Left ventricle myocardium inferior (tissue), 1 donor: Measurements from ENCODE around the gene IFNL3. TPM values are rescaled to one million over a fixed set of nuclear protein-coding genes. Genes with fewer than 3 reads are reported as not detected.
"Not testable (repeated sequence)": the region's sequence is repeated elsewhere in the genome, so short reads cannot be mapped to it uniquely, and the experiment has no call there.

Source experiments
- DNase-seq: peaks from one replicate; pipeline ENCODE4 v3.0.0-alpha.2; 2020
- H3K27ac ChIP-seq: fragments of 200-600 bp; replicated peaks from 2 replicates; pipeline ENCODE4 v1.8.0; 2021
- H3K27me3 ChIP-seq: fragments of 200-600 bp; 2 replicates; pipeline ENCODE4 v1.8.0; 2021; ENCODE audit warnings: low read depth
- H3K36me3 ChIP-seq: fragments of 200-600 bp; 2 replicates; pipeline ENCODE4 v1.8.0; 2021
- H3K4me1 ChIP-seq: fragments of 200-600 bp; 2 replicates; pipeline ENCODE4 v1.8.0; 2021
- H3K4me3 ChIP-seq: fragments of 200-600 bp; 2 replicates; pipeline ENCODE4 v1.8.0; 2021; ENCODE audit warnings: mild to moderate bottlenecking, moderate library complexity
- H3K9me3 ChIP-seq: fragments of 200-600 bp; replicated peaks from 2 replicates; pipeline ENCODE4 v1.8.0; 2021
- CTCF ChIP-seq: fragments of 200-600 bp; IDR thresholded peaks from 2 replicates; pipeline ENCODE4 v1.8.0; 2021; ENCODE audit warnings: antibody characterized with exemption, mild to moderate bottlenecking, borderline replicate concordance
- intact Hi-C: fragments of 100-400 bp; cut with micrococcal nuclease; formaldehyde crosslinking; loops from one replicate; pipeline ENCODE4 v1.11.0; 2022
- total RNA-seq: library from RNA; stranded (reverse); fragmentation: NEBNext Ultra II Directional; extraction: Animal tissue kit (Norgen Biotek cat#: 25700); gene quantifications from one replicate; pipeline ENCODE4 v1.2.1, GENCODE V29; 2021
- donor health status: DM: no; HTN: yes; CAD: no; lungs with severe emphysema.

IFNL3 gene
- total RNA-seq, 1 donor from 2014 or later = not detected

GRCh38 chr19:39275578-39275977 lies 30.8 kb upstream of the IFNL3 start:
- peaks cover 73% of the 10 kb centered on the region for H3K27me3 ChIP-seq
- no peaks in the 10 kb centered on the region for H3K4me1 ChIP-seq
- no peak overlapping the region for H3K27ac ChIP-seq
- no peak for DNase-seq
- intact Hi-C loops = no loop called here
- no peaks in the 10 kb centered on the region for H3K9me3 ChIP-seq
- H3K4me3 ChIP-seq = no peak overlapping the region
- no peaks in the 10 kb centered on the region for H3K36me3 ChIP-seq
- TF ChIP-seq CTCF = no peak

- H3K4me3 ChIP-seq, H3K4me1 ChIP-seq, intact Hi-C loops, H3K27ac ChIP-seq, H3K36me3 ChIP-seq, DNase-seq, H3K9me3 ChIP-seq: not testable (repeated sequence)
- H3K27me3 ChIP-seq = peaks cover 77% of the 10 kb centered on the region
These were observed 29.1 kb upstream of the IFNL3 start for GRCh38 chr19:39273859-39274258.

- Histone ChIP-seq H3K4me3 (no peak overlapping the region), H3K9me3 (no peaks in the 10 kb centered on the region), H3K27ac (no peak overlapping the region), H3K4me1 (peaks cover 3% of the 10 kb centered on the region), H3K27me3 (peaks cover 73% of the 10 kb centered on the region), H3K36me3 (no peaks in the 10 kb centered on the region)
- no peak for TF ChIP-seq CTCF
- no peak for DNase-seq
- intact Hi-C loops = no loop called here
These were observed 25.4 kb upstream of the IFNL3 start for GRCh38 chr19:39270036-39270871.

- Histone ChIP-seq H3K4me1 (peaks cover 12% of the 10 kb centered on the region), H3K27me3 (peaks cover 75% of the 10 kb centered on the region)
- intact Hi-C loops, H3K9me3 ChIP-seq, H3K27ac ChIP-seq, H3K36me3 ChIP-seq, H3K4me3 ChIP-seq, DNase-seq: not testable (repeated sequence)
These were observed 24.6 kb upstream of the IFNL3 start for GRCh38 chr19:39269369-39269768.

GRCh38 chr19:39268531-39269223 lies 23.9 kb upstream of the IFNL3 start:
- peaks cover 14% of the 10 kb centered on the region for H3K4me1 ChIP-seq
- H3K36me3 ChIP-seq, DNase-seq, H3K9me3 ChIP-seq, intact Hi-C loops, H3K27ac ChIP-seq, H3K4me3 ChIP-seq: not testable (repeated sequence)
- peaks cover 75% of the 10 kb centered on the region for H3K27me3 ChIP-seq

- intact Hi-C loops = not testable (repeated sequence)
- H3K4me1 ChIP-seq = peaks cover 14% of the 10 kb centered on the region
- peaks cover 75% of the 10 kb centered on the region for H3K27me3 ChIP-seq
These were observed 23.3 kb upstream of the IFNL3 start, which contains the start of gene IFNL2 for GRCh38 chr19:39268085-39268484. Gene IFNL2 (plus strand): TSS chr19:39268396. CDS start chr19:39268569, 173 bp downstream.

GRCh38 chr19:39265321-39265916 lies 20.6 kb upstream of the IFNL3 start:
- H3K4me1 ChIP-seq = peaks cover 14% of the 10 kb centered on the region
- no peak overlapping the region for H3K27ac ChIP-seq
- intact Hi-C loops = no loop called here
- TF ChIP-seq CTCF = no peak
- H3K9me3 ChIP-seq = no peaks in the 10 kb centered on the region
- H3K4me3 ChIP-seq = no peak overlapping the region
- no peaks in the 10 kb centered on the region for H3K36me3 ChIP-seq
- peaks cover 87% of the 10 kb centered on the region for H3K27me3 ChIP-seq
- no peak for DNase-seq

More at GRCh38 chr19:39268085-39268484, 23.3 kb upstream of the IFNL3 start, which contains the start of gene IFNL2:
- H3K9me3 ChIP-seq, H3K36me3 ChIP-seq, H3K4me3 ChIP-seq, H3K27ac ChIP-seq, DNase-seq: not testable (repeated sequence)
